Gastrocnemius medialis (tissue), 4 donors: ENCODE results near the gene CDC42EP2. TPM values are rescaled to one million over a fixed set of nuclear protein-coding genes. Genes with fewer than 3 reads are reported as not detected.

ENCODE experiments used
- ATAC-seq, 2 donors: fragments of 150-250 bp; one replicate each; pipeline ENCODE4 v1.9.1; 2016
- DNase-seq, 2 donors: peaks; one replicate each; pipeline ENCODE4 v3.0.0-alpha.2; 2019
- H3K27ac ChIP-seq, 4 donors: fragments of 200-600 bp; sonication (generic); 1 replicate in 1 of 4; 2 replicates in 3 of 4; pipeline ENCODE4 v1.5.1; 2016 to 2018; ENCODE audit warnings: mild to moderate bottlenecking in 2 of 4, moderate library complexity in 1 of 4
- H3K27me3 ChIP-seq, 3 donors: fragments of 200-600 bp; sonication (generic) in 2 of 3; 1 replicate in 1 of 3; 2 replicates in 2 of 3; pipeline versions ENCODE4 v1.5.1 to v1.6.0; 2016 to 2019; ENCODE audit warnings: mild to moderate bottlenecking in 1 of 3, moderate library complexity in 1 of 3
- H3K36me3 ChIP-seq, 2 donors: fragments of 200-600 bp; sonication (generic) in 1 of 2; one replicate each; pipeline ENCODE4 v1.5.1; 2017 to 2018
- H3K4me1 ChIP-seq, 2 donors: fragments of 200-600 bp; sonication (generic) in 1 of 2; one replicate each; pipeline ENCODE4 v1.5.1; 2016 to 2017; ENCODE audit warnings: mild to moderate bottlenecking in 2 of 2
- H3K4me3 ChIP-seq, 4 donors: fragments of 200-600 bp; sonication (generic) in 3 of 4; 1 replicate in 1 of 4; 2 replicates in 3 of 4; pipeline ENCODE4 v1.5.1; 2016 to 2019; ENCODE audit warnings: mild to moderate bottlenecking in 2 of 4
- H3K9me3 ChIP-seq, 3 donors: fragments of 200-600 bp; sonication (generic) in 2 of 3; 1 replicate in 1 of 3; 2 replicates in 2 of 3; pipeline ENCODE4 v1.5.1; 2016 to 2019
- CTCF ChIP-seq, 5 experiments: fragments of 450-650 bp in 3 of 5; fragments of 200-600 bp in 2 of 5; sonication (generic) in 2 of 5; IDR thresholded peaks in 4 of 5; conservative IDR thresholded peaks in 1 of 5; 1 replicate in 4 of 5; 2 replicates in 1 of 5; pipeline ENCODE4 v1.5.1; 2016 to 2019; ENCODE audit warnings: antibody characterized with exemption in 5 of 5, mild to moderate bottlenecking in 3 of 5, moderate library complexity in 3 of 5
- POLR2A ChIP-seq, 2 donors: fragments of 450-650 bp; IDR thresholded peaks; one replicate each; pipeline ENCODE4 v1.6.1; 2017; ENCODE audit warnings: antibody characterized with exemption in 2 of 2, mild to moderate bottlenecking in 2 of 2, moderate library complexity in 2 of 2
- in situ Hi-C, 4 donors: fragments of 200-750 bp; cut with MboI; loops; one replicate each; pipeline versions ENCODE4 v1.15.0 to v1.8.0; 2017; ENCODE audit warnings: low sequenced_read_pairs in 4 of 4
- intact Hi-C: fragments of 100-400 bp; cut with DNase I; formaldehyde crosslinking; loops from one replicate; pipeline ENCODE4 v1.15.1; 2023; ENCODE audit warnings: low total_unique reads
- total RNA-seq, 4 donors: library from RNA; depleted of rRNA; stranded (reverse); fragments of >200 nt; gene quantifications; one replicate each; pipeline versions ENCODE4 v1.1.0 to v1.2.3, GENCODE V29; 2016

CDC42EP2 gene
- total RNA-seq, 4 donors from 2014 or later = 5.0 to 11.6 (median 5.6) TPM

- intact Hi-C loops (loop anchor here (1.0 kb wide), 2 partner anchors 49 to 144 kb away; no protein-coding TSS in a partner anchor), in situ Hi-C loops (loop anchor here in 3 of 4 donors (5.0 to 10.0 kb wide), 2 partner anchors 48 to 146 kb away; no protein-coding TSS in a partner anchor)
- H3K27me3 ChIP-seq = no peaks in the 10 kb centered on the region
- peak overlapping the region; percentile 61 to 78 (median 70) for H3K27ac ChIP-seq
- no peaks in the 10 kb centered on the region for H3K36me3 ChIP-seq
- TF ChIP-seq POLR2A (IDR thresholded peaks at IDR 0.05) = no peak
- peak; percentile 86 to 91 (median 87) for TF ChIP-seq CTCF (IDR thresholded peaks at IDR 0.05 in 4 of 5, conservative IDR thresholded peaks at IDR 0.05 in 1 of 5)
- peaks cover 21 to 22% of the 10 kb centered on the region in 2 donors for H3K4me1 ChIP-seq
- no peaks in the 10 kb centered on the region for H3K9me3 ChIP-seq
- no peak overlapping the region for H3K4me3 ChIP-seq
- DNase-seq = peak in 1 of 2 donors; percentile 57
- peak; percentile 67 for ATAC-seq
These were observed 51.7 kb downstream of the CDC42EP2 start for GRCh38 chr11:65366340-65366773.

- H3K4me1 ChIP-seq = peaks cover 57 to 60% of the 10 kb centered on the region in 2 donors
- no peaks in the 10 kb centered on the region for H3K27me3 ChIP-seq
- no peaks in the 10 kb centered on the region for H3K9me3 ChIP-seq
- no peak for ATAC-seq
- in situ Hi-C loops = loop anchor here in 1 of 4 donors (5.0 kb wide), 1 partner anchor 142 kb away; no protein-coding TSS in a partner anchor
- no peaks in the 10 kb centered on the region for H3K36me3 ChIP-seq
- TF ChIP-seq POLR2A (IDR thresholded peaks at IDR 0.05) = no peak
- intact Hi-C loops = no loop called here
- H3K27ac ChIP-seq = peak overlapping the region; percentile 88 to 94 (median 91)
- DNase-seq = no peak
- H3K4me3 ChIP-seq = no peak overlapping the region
These were observed 56.0 kb downstream of the CDC42EP2 start for GRCh38 chr11:65370659-65371049.

Other genes with a start within 250 kb of the CDC42EP2 start
- gene CDCA5, start 230.8 kb upstream of the CDC42EP2 start, total RNA-seq = 1 to 10 TPM in 1 of 4 donors, under 1 TPM in 2, not detected in 1; 0.36 to 1.3 (median 1.00) TPM
- 10 to 100 TPM; 35.7 to 42.0 (median 40.6) TPM for gene ZFPL1, start 230.6 kb upstream of the CDC42EP2 start, total RNA-seq
- 100 to 1,000 TPM; 206 to 515 (median 266) TPM for gene VPS51, start 218.7 kb upstream of the CDC42EP2 start, total RNA-seq
- gene TM7SF2, start 203.0 kb upstream of the CDC42EP2 start, total RNA-seq = 10 to 100 TPM in 2 of 4 donors, 1 to 10 TPM in 2; 7.3 to 18.4 (median 11.0) TPM
- 10 to 100 TPM; 10.3 to 30.7 (median 24.1) TPM for gene ZNHIT2, start 197.2 kb upstream of the CDC42EP2 start, total RNA-seq
- 100 to 1,000 TPM; 353 to 521 (median 436) TPM for gene FAU, start 192.7 kb upstream of the CDC42EP2 start, total RNA-seq
- gene MRPL49, start 192.5 kb upstream of the CDC42EP2 start, total RNA-seq = 10 to 100 TPM; 54.9 to 76.5 (median 63.6) TPM
- gene SYVN1, start 180.3 kb upstream of the CDC42EP2 start, total RNA-seq = 10 to 100 TPM; 24.6 to 77.5 (median 37.3) TPM
- gene SPDYC, start 144.6 kb upstream of the CDC42EP2 start, total RNA-seq = not detected
- 100 to 1,000 TPM in 2 of 4 donors, 10 to 100 TPM in 2; 52.7 to 153 (median 106) TPM for gene CAPN1, start 132.9 kb upstream of the CDC42EP2 start, total RNA-seq
- 1 to 10 TPM; 2.9 to 9.2 (median 6.9) TPM for gene POLA2, start 52.9 kb upstream of the CDC42EP2 start, total RNA-seq
- gene DPF2, start 19.0 kb downstream of the CDC42EP2 start, total RNA-seq = 10 to 100 TPM; 22.4 to 46.4 (median 36.1) TPM
- gene TIGD3, start 39.9 kb downstream of the CDC42EP2 start, total RNA-seq = under 1 TPM; 0.16 to 0.71 (median 0.48) TPM
- 10 to 100 TPM in 1 of 4 donors, 1 to 10 TPM in 3; 2.6 to 12.4 (median 5.6) TPM for gene SLC25A45, start 67.8 kb downstream of the CDC42EP2 start, total RNA-seq
- 10 to 100 TPM; 11.5 to 51.7 (median 20.1) TPM for gene FRMD8, start 71.8 kb downstream of the CDC42EP2 start, total RNA-seq
- gene NEAT1, start 107.9 kb downstream of the CDC42EP2 start, total RNA-seq = 100 to 1,000 TPM in 1 of 4 donors, 10 to 100 TPM in 3; 24.1 to 472 (median 32.8) TPM
- 1,000 to 10,000 TPM in 3 of 4 donors, 100 to 1,000 TPM in 1; 874 to 6,745 (median 1,938) TPM for gene MALAT1, start 184.2 kb downstream of the CDC42EP2 start, total RNA-seq
- gene SCYL1, start 210.2 kb downstream of the CDC42EP2 start, total RNA-seq = 100 to 1,000 TPM; 120 to 162 (median 133) TPM
- 10 to 100 TPM; 18.5 to 56.6 (median 35.6) TPM for gene LTBP3, start 243.5 kb downstream of the CDC42EP2 start, total RNA-seq